ENCODE results near the gene REPS2. TPM values are rescaled to one million over a fixed set of nuclear protein-coding genes. Genes with fewer than 3 reads are reported as not detected.

The REPS2 gene
- total RNA-seq, 4 donors from 2014 or later = 2.9 to 10.8 (median 6.7) TPM

DNA sequence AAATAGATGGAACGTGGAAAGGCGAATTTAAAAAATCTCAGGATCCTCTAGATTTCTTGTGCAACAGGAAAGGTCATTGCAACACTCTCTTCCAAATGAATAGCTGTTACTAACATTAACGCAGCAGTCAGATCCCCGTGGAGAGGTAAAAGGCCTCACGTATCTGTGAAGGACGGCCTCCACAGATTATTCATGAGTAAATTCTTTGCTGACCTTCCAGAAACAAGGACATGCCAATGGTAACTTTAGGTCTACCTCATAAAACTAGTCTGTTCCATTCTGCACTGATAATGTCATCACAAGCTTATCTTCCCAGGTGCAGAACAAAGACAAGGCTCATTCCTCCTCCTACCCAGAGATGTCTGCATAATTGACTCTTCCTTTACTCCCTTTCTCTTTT lies 16.1 kb upstream of the REPS2 start:
- no peak overlapping the region for H3K4me3 ChIP-seq (ENCODE audit: low read depth, poor library complexity, severe bottlenecking)
- intact Hi-C loops (cut with DNase I; ENCODE audit: low total_unique reads) = no loop called here
- DNase-seq (ENCODE audit: low spot score in 2 of 2) = no peak
- no peak for TF ChIP-seq POLR2A (IDR thresholded peaks at IDR 0.05)
- TF ChIP-seq, protein P1, sequence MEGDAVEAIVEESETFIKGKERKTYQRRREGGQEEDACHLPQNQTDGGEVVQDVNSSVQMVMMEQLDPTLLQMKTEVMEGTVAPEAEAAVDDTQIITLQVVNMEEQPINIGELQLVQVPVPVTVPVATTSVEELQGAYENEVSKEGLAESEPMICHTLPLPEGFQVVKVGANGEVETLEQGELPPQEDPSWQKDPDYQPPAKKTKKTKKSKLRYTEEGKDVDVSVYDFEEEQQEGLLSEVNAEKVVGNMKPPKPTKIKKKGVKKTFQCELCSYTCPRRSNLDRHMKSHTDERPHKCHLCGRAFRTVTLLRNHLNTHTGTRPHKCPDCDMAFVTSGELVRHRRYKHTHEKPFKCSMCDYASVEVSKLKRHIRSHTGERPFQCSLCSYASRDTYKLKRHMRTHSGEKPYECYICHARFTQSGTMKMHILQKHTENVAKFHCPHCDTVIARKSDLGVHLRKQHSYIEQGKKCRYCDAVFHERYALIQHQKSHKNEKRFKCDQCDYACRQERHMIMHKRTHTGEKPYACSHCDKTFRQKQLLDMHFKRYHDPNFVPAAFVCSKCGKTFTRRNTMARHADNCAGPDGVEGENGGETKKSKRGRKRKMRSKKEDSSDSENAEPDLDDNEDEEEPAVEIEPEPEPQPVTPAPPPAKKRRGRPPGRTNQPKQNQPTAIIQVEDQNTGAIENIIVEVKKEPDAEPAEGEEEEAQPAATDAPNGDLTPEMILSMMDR (IDR thresholded peaks at IDR 0.05) = no peak
- WGBS, 2 donors = 66 to 89% methylated on average over 6 of the region's 6 CpGs

DNA sequence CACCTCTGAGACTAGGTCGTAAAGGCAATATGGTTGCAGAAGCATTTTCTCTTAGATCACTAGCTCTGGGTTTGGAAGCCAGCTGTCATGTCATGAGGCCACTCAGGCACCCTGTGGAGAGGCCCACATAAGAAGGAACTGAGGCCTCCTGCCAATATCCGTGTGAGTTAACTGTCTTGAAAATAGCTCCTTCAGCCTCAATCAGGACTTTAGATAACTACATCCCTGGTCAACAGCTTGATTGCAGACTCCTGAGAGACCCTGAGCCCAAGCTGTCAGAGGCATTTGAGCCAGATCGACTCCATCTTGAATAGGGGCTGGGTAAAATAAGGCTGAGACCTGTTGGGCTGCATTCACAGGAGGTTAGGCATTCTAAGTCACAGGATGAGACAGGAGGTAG lies 15.1 kb upstream of the REPS2 start:
- no peak overlapping the region for H3K4me3 ChIP-seq (ENCODE audit: low read depth, poor library complexity, severe bottlenecking)
- TF ChIP-seq, protein P1 (IDR thresholded peaks at IDR 0.05) = no peak
- no peak for TF ChIP-seq POLR2A (IDR thresholded peaks at IDR 0.05)
- intact Hi-C loops (cut with DNase I; ENCODE audit: low total_unique reads) = no loop called here
- WGBS, 2 donors = 53 to 63% methylated on average over 3 of the region's 3 CpGs
- no peak for DNase-seq (ENCODE audit: low spot score in 2 of 2)

DNA sequence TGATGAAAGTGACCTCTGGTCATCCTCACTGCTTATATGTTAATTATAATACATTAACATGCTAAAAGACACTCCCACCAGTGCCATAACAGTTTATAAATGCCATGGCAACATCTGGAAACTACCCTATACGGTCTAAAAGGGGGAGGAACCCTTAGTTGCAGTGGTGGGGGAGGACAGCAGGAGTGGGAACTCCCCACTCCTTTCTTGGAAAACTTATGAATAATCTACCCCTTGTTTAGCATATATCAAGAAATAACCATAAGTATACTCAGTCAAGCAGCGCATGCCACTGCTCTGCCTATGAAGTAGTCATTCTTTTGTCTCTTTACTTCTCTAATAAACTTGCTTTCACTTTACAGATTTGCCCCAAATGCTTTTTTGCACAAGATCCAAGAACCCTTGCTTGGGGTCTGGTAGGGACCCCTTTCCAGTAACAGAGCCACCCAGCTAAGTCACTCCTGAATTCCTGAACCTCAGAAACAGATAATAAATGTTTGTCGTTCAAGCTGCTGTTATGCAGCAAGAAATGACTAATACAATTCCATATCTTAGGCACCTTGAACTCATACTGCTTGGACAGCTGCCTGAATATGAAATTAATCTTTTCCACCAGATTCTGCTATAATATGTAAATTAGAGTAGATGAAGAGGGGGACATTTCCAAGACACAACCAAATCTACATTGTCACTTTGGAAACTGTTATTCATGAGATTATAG lies 14.4 kb upstream of the REPS2 start:
- intact Hi-C loops (cut with DNase I; ENCODE audit: low total_unique reads) = no loop called here
- no peak for TF ChIP-seq POLR2A (IDR thresholded peaks at IDR 0.05)
- TF ChIP-seq, protein P1 (IDR thresholded peaks at IDR 0.05) = no peak
- 58 to 77% methylated on average over 3 of the region's 3 CpGs for WGBS, 2 donors
- no peak for DNase-seq (ENCODE audit: low spot score in 2 of 2)
- no peak overlapping the region for H3K4me3 ChIP-seq (ENCODE audit: low read depth, poor library complexity, severe bottlenecking)

DNA sequence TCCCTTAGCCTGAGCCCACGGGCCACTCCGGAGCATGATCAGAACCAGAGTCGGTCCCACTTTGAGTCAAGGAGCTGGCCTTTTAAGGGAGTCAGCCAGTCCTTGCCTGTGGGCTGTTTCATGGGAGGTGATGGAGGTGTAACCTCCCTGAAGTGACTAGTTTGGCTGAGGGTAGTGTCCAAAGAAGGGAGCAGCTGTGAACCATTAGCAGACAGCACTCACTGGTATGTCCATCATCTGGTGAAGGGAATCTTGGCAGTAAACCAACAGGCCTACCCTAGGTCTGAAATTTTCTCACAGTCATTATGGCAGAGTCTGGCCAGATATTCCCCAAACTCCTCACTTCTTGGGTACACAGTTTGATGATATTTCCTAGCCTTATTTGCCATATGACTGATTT lies 12.3 kb upstream of the REPS2 start:
- WGBS, 2 donors = 78 to 80% methylated on average over 3 of the region's 3 CpGs
- intact Hi-C loops (cut with DNase I; ENCODE audit: low total_unique reads) = no loop called here
- no peak for DNase-seq (ENCODE audit: low spot score in 2 of 2)
- H3K4me3 ChIP-seq (ENCODE audit: low read depth, poor library complexity, severe bottlenecking) = no peak overlapping the region
- TF ChIP-seq POLR2A (IDR thresholded peaks at IDR 0.05) = no peak
- TF ChIP-seq, protein P1 (IDR thresholded peaks at IDR 0.05) = no peak

DNA sequence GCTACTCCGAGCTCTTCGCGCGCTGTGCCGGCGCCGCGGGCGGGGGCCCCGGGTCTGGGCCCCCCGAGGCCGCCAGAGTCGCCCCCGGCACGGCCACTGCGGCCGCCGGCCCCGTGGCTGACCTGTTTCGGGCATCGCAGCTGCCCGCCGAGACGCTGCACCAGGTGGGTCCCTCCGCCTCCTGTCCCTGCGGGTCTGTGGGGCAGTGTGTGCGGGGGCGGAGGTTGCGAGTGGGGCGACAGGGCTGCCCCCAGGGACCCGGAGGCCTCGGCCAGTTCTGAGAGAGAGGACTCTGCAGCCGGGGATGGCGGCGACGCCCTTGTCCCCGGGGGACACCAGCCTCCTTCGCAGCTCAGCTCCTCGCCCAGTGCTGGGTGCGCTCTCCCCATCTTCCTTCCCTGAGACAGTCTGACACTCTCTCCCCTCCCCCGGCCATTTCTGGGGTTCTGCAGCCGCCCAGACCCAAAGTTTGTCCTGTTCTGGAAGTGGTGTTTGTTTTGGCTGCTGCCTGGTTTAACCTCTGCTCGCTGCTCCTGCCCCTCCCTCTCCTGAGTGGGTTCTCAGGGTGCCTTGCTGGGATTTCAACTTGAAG lies 609 bp downstream of the REPS2 start:
- intact Hi-C loops (cut with DNase I; ENCODE audit: low total_unique reads) = no loop called here
- 0 to 30% methylated on average over 1 to 13 of the region's 43 CpGs for WGBS, 2 donors
- H3K4me3 ChIP-seq (ENCODE audit: low read depth, poor library complexity, severe bottlenecking) = no peak overlapping the region
- peak; percentile 13 to 86 for DNase-seq (ENCODE audit: low spot score in 2 of 2)
- TF ChIP-seq, protein P1 (IDR thresholded peaks at IDR 0.05) = no peak
- TF ChIP-seq POLR2A (IDR thresholded peaks at IDR 0.05) = no peak
